ENCODE measurements around the gene FAM199X.

DNA sequence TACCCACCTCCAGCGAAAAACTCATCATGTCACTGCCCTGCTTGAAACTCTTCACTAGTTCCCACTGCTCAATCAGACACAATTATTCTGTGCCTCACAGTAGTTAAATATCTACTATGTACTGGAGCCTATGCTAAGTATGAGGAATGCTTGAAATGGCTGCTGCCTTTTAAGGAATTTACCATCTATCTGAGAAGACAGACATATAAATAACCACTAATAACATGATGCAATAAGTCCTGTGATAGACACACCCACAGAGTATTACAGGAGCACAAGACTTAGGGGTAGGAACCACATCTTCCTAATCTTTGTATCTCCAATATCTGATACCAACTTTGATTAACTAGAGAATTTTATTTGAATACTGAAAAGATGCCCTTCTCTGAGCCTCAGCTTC lies 30.6 kb upstream of the FAM199X start:
- TF ChIP-seq, protein P1, sequence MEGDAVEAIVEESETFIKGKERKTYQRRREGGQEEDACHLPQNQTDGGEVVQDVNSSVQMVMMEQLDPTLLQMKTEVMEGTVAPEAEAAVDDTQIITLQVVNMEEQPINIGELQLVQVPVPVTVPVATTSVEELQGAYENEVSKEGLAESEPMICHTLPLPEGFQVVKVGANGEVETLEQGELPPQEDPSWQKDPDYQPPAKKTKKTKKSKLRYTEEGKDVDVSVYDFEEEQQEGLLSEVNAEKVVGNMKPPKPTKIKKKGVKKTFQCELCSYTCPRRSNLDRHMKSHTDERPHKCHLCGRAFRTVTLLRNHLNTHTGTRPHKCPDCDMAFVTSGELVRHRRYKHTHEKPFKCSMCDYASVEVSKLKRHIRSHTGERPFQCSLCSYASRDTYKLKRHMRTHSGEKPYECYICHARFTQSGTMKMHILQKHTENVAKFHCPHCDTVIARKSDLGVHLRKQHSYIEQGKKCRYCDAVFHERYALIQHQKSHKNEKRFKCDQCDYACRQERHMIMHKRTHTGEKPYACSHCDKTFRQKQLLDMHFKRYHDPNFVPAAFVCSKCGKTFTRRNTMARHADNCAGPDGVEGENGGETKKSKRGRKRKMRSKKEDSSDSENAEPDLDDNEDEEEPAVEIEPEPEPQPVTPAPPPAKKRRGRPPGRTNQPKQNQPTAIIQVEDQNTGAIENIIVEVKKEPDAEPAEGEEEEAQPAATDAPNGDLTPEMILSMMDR (IDR thresholded peaks at IDR 0.05; ENCODE audit: borderline replicate concordance, extremely low read depth, low read length, poor library complexity, severe bottlenecking), result no peak
- no peak for TF ChIP-seq EZH2 (IDR thresholded peaks at IDR 0.05; ENCODE audit: borderline replicate concordance, low read depth, low read length, severe bottlenecking)
